Mesothelial cell of epicardium (in vitro differentiated cells): ENCODE measurements around the gene MFAP2. TPM values are rescaled to one million over a fixed set of nuclear protein-coding genes. Genes with fewer than 3 reads are reported as not detected.

Source experiments
- DNase-seq, 2 experiments: peaks; one replicate each; pipeline ENCODE4 v3.0.0; 2021; ENCODE audit warnings: low spot score in 2 of 2; ENCODE audit not compliant: unreplicated experiment in 2 of 2
- H3K27ac Mint-ChIP-seq: 2 replicates; pipeline ENCODE4 v1.8.0; 2021; ENCODE audit warnings: mixed read lengths
- H3K27me3 Mint-ChIP-seq: 2 replicates; pipeline ENCODE4 v1.8.0; 2021; ENCODE audit warnings: low read depth, mixed read lengths
- H3K36me3 Mint-ChIP-seq: 2 replicates; pipeline ENCODE4 v1.8.0; 2021; ENCODE audit warnings: mixed read lengths
- H3K4me1 Mint-ChIP-seq: 2 replicates; pipeline ENCODE4 v1.8.0; 2021; ENCODE audit warnings: mixed read lengths
- H3K4me3 Mint-ChIP-seq: 2 replicates; pipeline ENCODE4 v1.8.0; 2021; ENCODE audit warnings: mild to moderate bottlenecking, moderate library complexity, mixed read lengths
- H3K9me3 Mint-ChIP-seq: 2 replicates; pipeline ENCODE4 v1.8.0; 2021; ENCODE audit warnings: mixed read lengths
- total RNA-seq: library from RNA; stranded (reverse); gene quantifications from 3 replicates; pipeline ENCODE4 v1.2.1, GENCODE V29; 2021
- TF ChIP-seq, protein P1 (sequence below): fragments of 200-600 bp; sonication (generic); IDR thresholded peaks from one replicate; pipeline ENCODE4 v1.5.0; 2021; ENCODE audit warnings: antibody characterized with exemption; ENCODE audit not compliant: unreplicated experiment

MFAP2 gene
- total RNA-seq, 1 donor from 2014 or later = 445 TPM

DNA sequence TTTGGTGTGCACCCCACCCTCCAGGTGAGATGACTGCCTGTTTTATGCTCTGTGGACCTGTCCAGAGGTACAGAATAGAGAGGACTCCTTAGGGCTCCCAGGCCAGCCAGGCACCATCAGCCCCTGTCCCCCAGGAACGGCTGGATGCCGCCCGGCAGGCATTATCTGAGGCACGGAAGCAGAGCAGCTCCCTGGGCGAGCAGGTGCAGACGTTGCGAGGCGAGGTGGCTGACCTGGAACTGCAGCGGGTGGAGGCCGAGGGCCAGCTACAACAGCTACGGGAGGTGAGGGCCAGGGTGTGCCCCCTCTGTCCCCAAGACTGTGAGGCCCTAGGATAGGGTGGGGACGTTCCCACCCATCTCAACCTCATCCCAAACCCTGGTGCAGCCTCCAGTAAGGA is 10.8 kb downstream of the MFAP2 start:
- Mint-ChIP-seq H3K9me3 (no peaks in the 10 kb centered on the region), H3K4me3 (no peak overlapping the region), H3K4me1 (peaks cover 25% of the 10 kb centered on the region), H3K36me3 (peaks cover 15% of the 10 kb centered on the region), H3K27ac (no peak overlapping the region), H3K27me3 (no peaks in the 10 kb centered on the region)
- TF ChIP-seq, protein P1, sequence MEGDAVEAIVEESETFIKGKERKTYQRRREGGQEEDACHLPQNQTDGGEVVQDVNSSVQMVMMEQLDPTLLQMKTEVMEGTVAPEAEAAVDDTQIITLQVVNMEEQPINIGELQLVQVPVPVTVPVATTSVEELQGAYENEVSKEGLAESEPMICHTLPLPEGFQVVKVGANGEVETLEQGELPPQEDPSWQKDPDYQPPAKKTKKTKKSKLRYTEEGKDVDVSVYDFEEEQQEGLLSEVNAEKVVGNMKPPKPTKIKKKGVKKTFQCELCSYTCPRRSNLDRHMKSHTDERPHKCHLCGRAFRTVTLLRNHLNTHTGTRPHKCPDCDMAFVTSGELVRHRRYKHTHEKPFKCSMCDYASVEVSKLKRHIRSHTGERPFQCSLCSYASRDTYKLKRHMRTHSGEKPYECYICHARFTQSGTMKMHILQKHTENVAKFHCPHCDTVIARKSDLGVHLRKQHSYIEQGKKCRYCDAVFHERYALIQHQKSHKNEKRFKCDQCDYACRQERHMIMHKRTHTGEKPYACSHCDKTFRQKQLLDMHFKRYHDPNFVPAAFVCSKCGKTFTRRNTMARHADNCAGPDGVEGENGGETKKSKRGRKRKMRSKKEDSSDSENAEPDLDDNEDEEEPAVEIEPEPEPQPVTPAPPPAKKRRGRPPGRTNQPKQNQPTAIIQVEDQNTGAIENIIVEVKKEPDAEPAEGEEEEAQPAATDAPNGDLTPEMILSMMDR = no peak
- DNase-seq = no peak

DNA sequence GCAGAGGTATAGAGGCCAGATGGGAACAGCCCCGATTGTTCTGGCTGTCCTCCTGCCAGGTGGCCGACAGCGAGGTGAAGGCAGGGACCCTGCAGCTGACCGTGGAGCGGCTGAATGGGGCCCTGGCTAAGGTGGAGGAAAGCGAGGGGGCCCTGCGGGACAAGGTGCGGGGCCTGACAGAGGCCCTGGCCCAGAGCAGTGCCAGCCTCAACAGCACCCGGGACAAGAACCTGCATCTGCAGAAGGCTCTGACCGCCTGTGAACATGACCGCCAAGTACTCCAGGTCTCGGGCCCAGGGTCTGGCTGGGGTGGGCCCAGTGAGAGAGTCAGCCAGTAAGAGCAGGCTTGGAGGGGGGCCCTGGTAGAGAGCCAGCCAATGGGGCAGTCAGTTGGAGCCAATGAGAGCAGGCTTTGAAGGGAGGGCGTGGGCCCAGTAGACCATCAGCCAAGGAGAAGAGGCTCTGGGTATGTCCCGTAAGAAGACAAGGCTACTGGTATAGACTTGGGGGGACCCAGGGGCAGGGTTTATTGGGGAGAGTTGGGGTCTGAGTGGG is 11.3 kb downstream of the MFAP2 start:
- H3K27ac Mint-ChIP-seq = peak overlapping the region; percentile 69
- H3K4me1 Mint-ChIP-seq = peaks cover 25% of the 10 kb centered on the region
- H3K36me3 Mint-ChIP-seq = peaks cover 15% of the 10 kb centered on the region
- DNase-seq = no peak
- H3K4me3 Mint-ChIP-seq = no peak overlapping the region
- no peaks in the 10 kb centered on the region for H3K9me3 Mint-ChIP-seq
- TF ChIP-seq, protein P1 = no peak
- no peaks in the 10 kb centered on the region for H3K27me3 Mint-ChIP-seq

DNA sequence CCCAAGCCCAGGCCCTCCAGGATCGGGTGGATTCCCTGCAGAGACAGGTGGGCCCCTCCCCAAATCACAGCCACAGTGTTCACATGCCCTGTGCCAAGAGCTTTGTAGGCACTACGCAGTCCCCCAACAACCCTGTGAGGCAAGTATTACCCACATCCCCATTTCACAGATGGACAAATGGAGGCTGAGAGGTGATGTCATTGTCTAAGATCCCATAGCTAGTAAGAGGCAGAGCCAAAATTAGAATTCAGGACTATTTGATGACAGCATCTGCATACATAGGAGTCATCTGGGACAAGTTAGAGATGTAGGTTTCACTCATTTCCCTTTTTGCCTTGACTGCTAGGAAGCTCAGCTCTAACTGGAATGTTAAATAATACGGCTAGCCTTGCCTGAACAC is 12.0 kb downstream of the MFAP2 start:
- Mint-ChIP-seq H3K4me1 (peaks cover 25% of the 10 kb centered on the region), H3K4me3 (no peak overlapping the region), H3K36me3 (peaks cover 15% of the 10 kb centered on the region), H3K27me3 (no peaks in the 10 kb centered on the region), H3K27ac (no peak overlapping the region), H3K9me3 (no peaks in the 10 kb centered on the region)
- no peak for DNase-seq
- TF ChIP-seq, protein P1 = no peak

DNA sequence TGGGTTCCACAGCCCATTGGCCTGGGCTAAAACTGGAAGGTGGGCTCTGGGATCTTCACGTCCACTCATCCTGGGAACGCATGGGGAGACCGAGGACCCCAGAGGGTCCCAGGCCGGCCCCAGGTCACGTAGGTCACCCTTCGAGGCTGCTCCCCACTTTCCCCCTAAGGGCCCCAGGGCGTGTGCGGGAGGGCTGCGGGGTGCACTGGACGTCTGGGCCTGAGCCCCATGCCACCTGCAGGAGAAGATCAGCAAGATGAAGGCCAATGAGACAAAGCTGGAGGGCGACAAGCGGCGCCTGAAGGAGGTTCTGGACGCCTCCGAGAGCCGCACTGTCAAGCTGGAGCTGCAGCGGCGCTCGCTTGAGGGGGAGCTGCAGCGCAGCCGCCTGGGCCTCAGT is 12.5 kb downstream of the MFAP2 start:
- peaks cover 15% of the 10 kb centered on the region for H3K36me3 Mint-ChIP-seq
- H3K9me3 Mint-ChIP-seq = no peaks in the 10 kb centered on the region
- H3K4me3 Mint-ChIP-seq = no peak overlapping the region
- no peak for DNase-seq
- no peak overlapping the region for H3K27ac Mint-ChIP-seq
- H3K27me3 Mint-ChIP-seq = no peaks in the 10 kb centered on the region
- TF ChIP-seq, protein P1 = no peak
- H3K4me1 Mint-ChIP-seq = peaks cover 25% of the 10 kb centered on the region

DNA sequence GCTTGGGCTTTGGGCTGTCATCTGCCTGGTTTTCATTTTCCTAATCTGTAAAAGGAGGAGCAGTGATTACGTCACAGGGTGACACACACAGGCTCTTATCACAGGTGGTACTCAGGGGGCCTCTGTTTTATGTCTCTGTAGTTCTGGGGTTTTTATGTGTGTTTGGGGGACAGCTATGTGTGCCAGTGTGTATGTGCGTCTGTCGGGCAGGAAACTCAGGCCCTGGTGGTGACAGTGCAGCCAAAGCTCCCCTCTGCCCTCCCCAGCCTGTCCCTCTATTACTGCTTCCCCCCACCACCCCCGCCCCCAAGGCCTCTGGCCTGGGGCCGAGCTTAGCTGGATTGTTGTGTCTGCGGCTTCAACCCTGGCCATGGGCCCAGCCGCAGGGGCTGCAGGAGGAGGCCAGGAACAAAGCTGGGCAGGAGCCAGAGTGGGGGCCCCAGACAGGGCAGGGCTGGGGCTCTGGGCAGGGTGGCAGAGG is 13.3 kb downstream of the MFAP2 start:
- Mint-ChIP-seq H3K4me1 (peaks cover 19% of the 10 kb centered on the region), H3K27me3 (no peaks in the 10 kb centered on the region), H3K36me3 (peaks cover 12% of the 10 kb centered on the region), H3K9me3 (no peaks in the 10 kb centered on the region), H3K27ac (peak overlapping the region; percentile 90), H3K4me3 (no peak overlapping the region)
- TF ChIP-seq, protein P1 = no peak
- DNase-seq = peak in 1 of 2 experiments; percentile 62

DNA sequence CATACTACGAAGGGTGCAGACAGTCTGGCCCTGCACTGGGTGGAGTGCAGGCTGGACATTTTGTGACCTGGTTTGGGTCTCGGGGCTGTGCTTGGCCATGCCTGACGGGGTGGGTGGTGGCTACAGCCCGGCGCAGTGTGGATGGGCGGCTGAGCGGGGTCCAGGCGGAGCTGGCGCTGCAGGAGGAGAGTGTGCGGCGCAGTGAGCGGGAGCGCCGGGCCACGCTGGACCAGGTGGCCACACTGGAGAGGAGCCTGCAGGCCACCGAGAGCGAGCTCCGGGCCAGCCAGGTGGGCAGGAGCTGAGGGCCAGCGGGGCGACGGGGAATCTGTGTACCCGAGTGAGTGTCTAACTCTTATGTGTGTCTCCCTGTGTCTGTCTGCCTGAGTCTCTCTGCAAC is 14.1 kb downstream of the MFAP2 start:
- H3K4me1 Mint-ChIP-seq = peaks cover 25% of the 10 kb centered on the region
- H3K27me3 Mint-ChIP-seq = no peaks in the 10 kb centered on the region
- TF ChIP-seq, protein P1 = no peak
- no peaks in the 10 kb centered on the region for H3K9me3 Mint-ChIP-seq
- DNase-seq = no peak
- H3K4me3 Mint-ChIP-seq = no peak overlapping the region
- H3K27ac Mint-ChIP-seq = peak overlapping the region; percentile 90
- peaks cover 12% of the 10 kb centered on the region for H3K36me3 Mint-ChIP-seq
